GM19467 (cell line): ENCODE data around the gene TRIM38.
A peak's percentile ranks its signal among the peaks of the same experiment; 100 is the strongest.
"Not testable (repeated sequence)": the region's sequence is repeated elsewhere in the genome, so short reads cannot be mapped to it uniquely, and the experiment has no call there.

Experiments used
- ATAC-seq: cut with Tn5 transposase; IDR thresholded peaks from one replicate; pipeline ENCODE4 v1.9.1; 2021; ENCODE audit warnings: mild to moderate bottlenecking, moderate library complexity; ENCODE audit not compliant: unreplicated experiment

TRIM38 gene

DNA sequence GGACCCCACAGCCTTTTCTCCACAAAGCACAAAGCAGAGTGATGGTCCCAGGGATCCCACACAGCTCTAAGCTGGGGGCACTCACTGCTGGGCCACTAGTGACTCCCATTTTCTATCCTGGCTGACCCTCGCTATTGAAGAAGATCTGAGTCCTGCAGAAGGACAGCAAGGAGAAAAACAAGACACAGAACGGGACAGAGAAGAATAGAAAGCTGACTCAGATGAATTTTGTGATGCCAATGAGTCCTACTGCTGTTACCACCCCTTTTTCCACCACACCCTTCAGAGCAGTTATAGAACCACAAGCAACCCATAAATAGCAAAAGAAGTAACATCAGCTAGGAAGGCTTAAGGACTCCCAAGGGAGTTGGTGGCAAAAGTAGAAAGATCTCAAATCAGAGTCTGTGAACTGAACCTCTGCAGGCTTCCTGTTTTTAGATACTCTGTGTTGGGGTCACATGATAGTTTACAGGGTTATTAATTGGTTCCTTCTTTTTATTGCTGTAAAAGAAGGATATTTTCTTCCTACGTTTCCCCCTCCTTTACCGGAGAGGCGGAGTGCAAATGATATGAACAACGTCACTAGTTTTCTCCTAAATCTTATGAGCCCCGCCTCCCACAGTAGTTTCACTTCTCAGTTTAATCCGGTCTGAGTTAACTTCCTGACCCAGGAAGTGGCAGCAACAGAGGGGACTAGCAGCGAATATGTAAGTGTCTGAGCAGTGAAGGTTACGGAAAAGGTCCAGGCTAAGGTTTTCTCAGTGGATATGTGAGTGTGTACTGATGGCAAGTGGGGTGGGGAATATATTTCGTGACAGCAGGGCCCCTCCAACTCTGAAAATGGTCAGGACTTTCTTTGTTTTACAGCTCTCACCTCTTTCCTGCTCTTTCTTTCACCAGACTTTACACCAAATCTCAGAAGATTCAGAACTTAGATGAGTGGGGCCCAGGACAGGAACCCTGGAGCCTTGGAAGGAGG is at the start of gene TRIM38:
TRIM38 (plus strand) TSS at position 654 of the 979 bp plus-strand sequence. CDS start 3,721 bp downstream, outside the sequence.
- ATAC-seq: peak; percentile 63

- ATAC-seq: no peak
Measured at GRCh38 chr6:25913741-25914140, 48.9 kb upstream of the TRIM38 start.

DNA sequence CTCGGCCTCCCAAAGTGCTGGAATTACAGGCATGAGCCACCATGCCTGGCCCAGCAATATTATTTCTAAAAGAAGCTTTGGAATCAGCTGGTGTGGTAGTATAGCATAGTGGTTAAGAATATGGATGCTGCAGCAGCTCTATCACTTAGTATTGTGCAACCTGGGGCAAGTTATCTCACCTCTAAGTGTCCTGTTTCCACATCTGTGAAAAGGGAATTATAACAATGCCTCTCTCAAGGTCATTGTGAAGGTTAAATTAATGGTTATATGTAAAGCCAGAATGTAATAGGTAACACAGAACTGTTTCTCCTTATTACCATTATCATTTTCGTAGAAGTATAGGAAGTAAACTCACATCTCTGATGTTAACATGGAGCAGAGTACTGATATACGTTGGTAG is 46.3 kb upstream of the TRIM38 start:
- ATAC-seq: no peak

DNA sequence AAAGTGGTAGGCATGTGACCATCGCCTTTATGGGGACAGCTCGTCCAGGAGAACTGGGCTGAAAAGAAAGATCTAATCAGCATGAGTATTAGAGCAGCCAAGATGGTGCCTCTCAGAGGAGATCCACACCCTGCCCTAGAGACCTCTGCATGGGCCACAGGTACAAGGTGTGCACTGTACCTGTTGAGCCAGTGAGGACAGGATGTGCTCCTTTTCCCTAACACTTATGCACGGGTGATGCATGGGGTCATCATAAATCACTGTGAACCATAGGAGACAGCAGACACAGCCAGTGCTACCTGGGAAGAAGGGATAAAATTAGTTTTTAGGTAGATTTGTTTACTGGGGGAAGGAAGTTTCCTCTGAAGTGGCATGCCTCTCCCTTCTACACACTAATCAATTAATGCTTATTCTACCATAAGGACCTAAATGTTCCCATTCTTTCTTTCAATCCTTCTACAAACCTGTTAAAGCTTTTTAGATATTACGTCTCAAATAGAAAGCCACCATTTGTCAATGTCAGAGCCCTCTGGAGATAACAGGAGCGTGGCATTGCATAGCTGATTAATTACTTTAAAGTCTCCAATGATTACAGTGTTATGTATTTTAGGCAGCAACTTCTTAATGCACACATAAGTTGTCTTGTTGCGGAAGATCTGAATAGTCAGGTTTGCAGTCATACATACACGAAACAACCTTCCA is 45.7 kb upstream of the TRIM38 start:
- ATAC-seq: no peak

- no peak for ATAC-seq
Measured at GRCh38 chr6:25918083-25918683, 44.4 kb upstream of the TRIM38 start.

DNA sequence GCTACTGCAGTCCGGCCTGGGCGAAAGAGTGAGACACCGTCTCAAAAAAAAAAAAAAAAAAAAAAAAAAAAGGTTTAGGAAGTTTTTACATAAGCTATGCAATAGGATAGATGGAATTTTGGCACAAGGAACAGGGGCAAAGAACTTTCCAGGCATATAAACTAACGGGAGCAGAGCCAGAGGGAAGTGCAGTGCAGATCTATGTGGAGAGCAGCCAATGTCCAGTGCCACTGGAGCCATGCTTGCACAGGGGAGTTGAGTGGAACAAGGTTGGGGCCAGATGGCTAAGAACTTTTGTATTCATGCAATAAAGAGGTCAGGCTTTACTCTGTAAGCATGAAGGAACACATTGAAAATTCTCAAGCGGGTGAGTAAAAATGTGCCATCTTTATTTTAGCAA is 42.9 kb upstream of the TRIM38 start:
- no peak for ATAC-seq

- no peak for ATAC-seq
Measured at GRCh38 chr6:25921525-25922203, 40.9 kb upstream of the TRIM38 start.

GRCh38 chr6:25922301-25922700 is 40.3 kb upstream of the TRIM38 start:
- no peak for ATAC-seq

- no peak for ATAC-seq
Measured at GRCh38 chr6:25925876-25926275, 36.7 kb upstream of the TRIM38 start.

DNA sequence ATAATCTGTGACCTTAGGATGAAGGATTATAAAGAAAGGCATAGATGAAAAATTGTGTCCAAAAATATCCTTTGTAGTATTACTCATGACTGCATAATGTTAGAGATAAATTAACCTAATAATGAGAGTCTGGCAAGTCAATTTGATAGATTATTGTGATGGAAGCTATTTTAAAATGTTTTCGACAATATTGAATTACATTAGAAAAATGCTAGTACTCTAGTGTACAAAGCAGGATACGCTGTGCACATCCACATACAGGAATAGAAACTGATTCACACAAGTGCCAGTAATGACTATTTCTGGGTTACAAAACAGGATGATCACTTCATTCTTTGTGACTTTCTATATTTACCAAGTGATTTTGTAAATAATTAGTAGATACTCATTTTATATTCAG is 35.4 kb upstream of the TRIM38 start:
- no peak for ATAC-seq

DNA sequence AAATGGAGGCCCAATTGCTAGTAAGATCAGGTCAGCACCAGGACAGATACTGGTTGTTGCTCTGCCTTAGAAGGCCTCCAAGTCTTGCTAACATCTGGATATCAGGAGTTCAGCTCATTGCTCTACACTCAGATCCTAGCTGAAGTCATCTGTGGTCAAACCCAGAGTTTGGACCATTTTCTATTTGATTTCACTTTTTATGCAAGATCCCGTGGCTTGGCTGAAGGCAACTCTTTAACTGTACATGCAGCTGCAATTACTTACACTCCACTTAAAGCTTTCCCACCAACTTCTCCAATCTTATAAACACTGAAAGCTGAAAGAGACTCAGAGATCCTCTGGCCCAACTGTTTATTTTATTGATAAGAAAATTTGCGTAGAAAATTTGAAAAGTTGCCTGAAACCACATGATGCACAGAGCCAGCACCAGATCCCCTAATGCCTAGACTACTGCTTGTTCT is 34.8 kb upstream of the TRIM38 start:
- no peak for ATAC-seq

DNA sequence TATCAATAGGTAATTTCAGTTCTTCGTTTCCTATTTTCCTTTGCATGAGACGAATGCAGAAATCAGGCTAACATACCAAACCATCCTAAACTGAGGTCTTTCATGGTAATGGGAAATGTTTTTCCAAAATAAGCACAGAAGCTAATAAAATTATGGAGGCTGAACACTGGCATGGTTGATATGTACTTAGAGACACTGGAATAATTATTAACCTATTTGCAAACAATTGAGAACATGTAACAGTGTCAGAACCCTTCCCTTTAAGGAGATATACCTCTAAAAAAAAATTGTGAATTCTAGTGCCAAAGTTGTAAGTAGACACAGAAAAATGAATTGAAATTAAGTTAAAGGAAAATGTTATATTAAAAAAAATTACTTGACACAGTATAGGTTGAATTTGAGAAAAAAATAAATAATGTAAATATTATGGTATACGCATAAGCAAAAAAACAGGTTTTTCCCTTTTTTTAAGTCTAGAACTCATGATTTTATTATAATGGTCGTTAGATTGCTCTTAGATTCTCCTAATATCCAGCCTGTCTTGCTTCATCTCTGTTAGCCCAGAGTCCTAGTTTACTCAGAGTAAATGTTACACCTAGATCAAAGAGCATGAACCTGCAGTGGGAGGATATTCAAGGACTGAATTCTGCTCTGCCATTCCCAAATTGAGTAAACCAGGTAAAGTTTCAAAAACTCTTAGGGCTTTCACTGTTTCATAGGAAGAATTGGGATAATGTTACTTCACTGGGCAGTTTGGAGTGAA is 33.9 kb upstream of the TRIM38 start:
- no peak for ATAC-seq

DNA sequence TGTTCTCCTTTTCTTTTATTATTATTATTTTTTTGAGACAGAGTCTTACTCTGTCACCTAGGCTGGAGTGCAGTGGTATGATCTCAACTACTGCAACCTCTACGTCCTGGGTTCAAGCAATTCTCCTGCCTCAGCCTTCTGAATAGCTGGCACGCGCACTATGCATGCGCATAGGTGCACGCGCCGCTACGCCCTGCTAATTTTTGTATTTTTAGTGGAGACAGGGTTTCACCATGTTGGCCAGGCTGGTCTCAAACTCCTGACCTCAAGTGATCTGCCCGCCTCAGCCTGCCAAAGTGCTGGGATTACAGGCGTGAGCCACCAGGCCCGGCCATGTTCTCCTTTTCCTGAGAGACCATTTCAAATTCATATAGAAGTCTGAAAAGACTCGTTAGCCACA is 32.8 kb upstream of the TRIM38 start:
- not testable (repeated sequence) for ATAC-seq

DNA sequence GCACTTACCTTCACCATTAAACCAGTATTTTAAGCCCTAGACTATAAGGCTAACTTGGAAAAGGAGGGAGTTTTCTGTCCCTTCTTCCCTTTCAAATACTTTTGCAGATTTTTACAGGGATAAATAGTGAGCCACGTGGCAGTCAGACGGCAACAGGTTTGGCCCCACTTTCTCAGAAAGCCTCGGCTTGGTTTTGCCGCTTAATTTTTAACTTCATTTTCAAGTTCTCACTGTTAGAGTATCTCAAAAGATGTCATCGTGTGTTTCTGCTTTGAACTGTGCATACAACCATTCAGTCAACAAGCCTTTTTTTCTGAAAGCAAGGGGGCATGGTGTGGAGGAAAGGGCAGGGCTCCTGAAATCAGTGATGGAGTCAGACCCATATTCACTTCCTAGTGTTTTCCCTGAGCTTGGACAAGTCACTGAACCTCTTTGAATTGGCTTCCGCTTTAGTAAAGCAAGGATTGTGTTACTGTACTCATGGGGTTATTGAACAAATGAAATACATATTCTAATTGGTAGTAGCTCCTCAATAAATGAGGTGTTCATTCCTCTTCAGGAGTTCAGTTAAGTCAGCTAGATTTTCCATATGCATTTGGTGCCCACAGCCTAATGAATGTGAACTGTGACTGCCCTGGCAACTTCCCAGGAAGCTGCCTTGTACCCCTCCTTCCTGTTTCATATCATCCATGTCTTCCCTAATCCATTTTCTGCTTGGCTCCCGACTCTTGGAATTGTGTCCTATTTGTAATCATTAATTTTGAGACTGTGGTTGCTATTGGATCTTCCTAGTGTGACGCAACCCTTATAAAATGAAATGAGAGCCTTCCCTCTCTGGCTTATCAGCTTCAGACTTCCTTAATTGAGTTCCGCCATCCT is 31.8 kb upstream of the TRIM38 start, which contains the start of gene SLC17A2:
SLC17A2 (minus strand) TSS at position 160 of the 879 bp plus-strand sequence. CDS start 4,895 bp downstream, outside the sequence.
- no peak for ATAC-seq

- ATAC-seq: no peak
Measured at GRCh38 chr6:25931411-25931709, 31.2 kb upstream of the TRIM38 start.

GRCh38 chr6:25934156-25934555 is 28.4 kb upstream of the TRIM38 start:
- ATAC-seq: no peak

DNA sequence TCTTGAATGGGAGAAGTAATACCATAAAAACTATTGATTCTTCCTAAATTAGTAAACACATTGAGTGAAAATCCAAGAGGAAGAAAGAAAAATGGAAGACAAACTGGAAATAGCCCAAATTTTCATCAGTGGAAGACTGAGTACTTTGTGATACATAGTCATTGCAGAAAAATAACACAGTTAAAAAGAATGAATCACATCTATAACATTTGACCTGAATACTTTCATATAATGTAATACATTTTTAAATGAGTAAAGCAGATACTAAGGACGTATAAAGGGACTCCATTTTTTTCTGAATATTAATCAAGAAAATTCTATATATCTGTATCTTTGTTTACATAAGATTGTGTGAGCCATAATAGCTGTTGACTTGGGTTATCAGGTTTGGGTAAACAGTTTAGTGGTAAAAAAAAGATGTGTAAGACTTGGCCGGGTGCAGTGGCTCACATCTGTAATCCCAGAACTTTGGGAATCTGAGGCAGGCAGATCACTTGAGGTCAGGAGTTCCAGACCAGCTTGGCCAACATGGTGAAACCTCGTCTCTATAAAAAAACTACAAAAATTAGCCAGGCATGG is 27.8 kb upstream of the TRIM38 start:
- ATAC-seq: no peak

DNA sequence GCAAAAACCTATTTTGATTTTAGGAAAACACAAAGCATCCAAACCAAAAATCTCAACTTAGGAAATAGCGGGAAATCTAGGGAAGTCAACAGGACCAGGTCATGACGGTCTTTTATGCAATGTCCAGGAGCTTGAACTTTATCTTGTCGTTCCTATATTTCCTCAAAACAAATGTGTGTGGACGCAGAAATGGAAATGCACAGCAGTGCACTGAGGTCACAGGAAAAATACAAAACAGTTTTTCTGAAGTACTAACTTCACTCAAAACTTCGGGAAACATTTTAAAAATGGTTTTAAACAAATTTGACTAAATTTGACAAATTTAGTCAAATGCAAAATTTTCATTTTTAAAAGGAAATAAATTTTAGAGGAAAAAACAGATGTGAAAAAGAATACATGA is 26.6 kb upstream of the TRIM38 start:
- no peak for ATAC-seq

DNA sequence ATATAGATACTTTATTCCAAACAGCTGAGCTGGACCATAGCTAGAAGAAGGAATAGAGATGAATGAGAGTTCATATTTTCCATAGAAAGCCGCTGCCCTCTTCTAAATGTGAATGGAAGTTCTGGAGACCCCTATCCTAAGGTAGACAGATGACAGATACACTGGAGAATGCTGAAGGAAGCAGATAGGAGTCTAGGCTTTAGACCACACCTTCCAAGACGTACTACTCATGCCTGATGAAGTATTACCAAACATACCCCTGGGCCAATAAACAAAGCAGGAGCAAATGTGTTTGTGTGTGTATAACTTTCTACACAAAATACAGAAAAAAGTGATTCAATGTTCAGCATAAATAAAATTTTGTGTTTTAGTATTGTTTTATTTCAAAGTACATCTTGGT is 23.0 kb upstream of the TRIM38 start:
- ATAC-seq: no peak
